ENCODE results near the gene FAM83F. TPM values are rescaled to one million over a fixed set of nuclear protein-coding genes. Genes with fewer than 3 reads are reported as not detected.

Gene FAM83F
- total and polyA plus RNA-seq, 2 donors (not counting 1 experiment from before 2014, with no cell fraction given) = not detected

- no peak for TF ChIP-seq CTCF (conservative IDR thresholded peaks at IDR 0.05 in 1 of 2, IDR thresholded peaks at IDR 0.05 in 1 of 2; ENCODE audit: low read depth in 1 of 2, low read length in 2 of 2)
- TF ChIP-seq EZH2 (IDR thresholded peaks at IDR 0.05; ENCODE audit: low read length, missing control alignments) = no peak
- Histone ChIP-seq H3K27me3 (ENCODE audit: control insufficient read depth, insufficient read depth, low read length) (peaks cover 16% of the 10 kb centered on the region), H3K4me1 (ENCODE audit: control insufficient read depth, extremely low read depth, insufficient read depth, low read length) (no peaks in the 10 kb centered on the region)
Measured at GRCh38 chr22:39970742-39971141, 24.0 kb upstream of the FAM83F start.

GRCh38 chr22:39972641-39973040 lies 22.1 kb upstream of the FAM83F start:
- Histone ChIP-seq H3K4me3 (replicated peaks in 1 of 4; ENCODE audit: control extremely low read depth in 1 of 4, insufficient read depth in 1 of 4, low read depth in 3 of 4, low read length in 4 of 4) (no peak overlapping the region), H3K79me2 (ENCODE audit: control insufficient read depth, insufficient read depth, low read length) (no peaks in the 10 kb centered on the region), H4K20me1 (ENCODE audit: control insufficient read depth, extremely low read depth, insufficient read depth, low read length) (no peaks in the 10 kb centered on the region), H3K36me3 (ENCODE audit: control insufficient read depth, insufficient read depth, low read length) (no peaks in the 10 kb centered on the region), H3K27ac (ENCODE audit: insufficient read depth, low read length) (no peak overlapping the region), H3K9ac (ENCODE audit: insufficient read depth, low read length) (no peak overlapping the region), H3K27me3 (ENCODE audit: control insufficient read depth, insufficient read depth, low read length) (peaks cover 16% of the 10 kb centered on the region), H3K9me3 (ENCODE audit: control insufficient read depth, insufficient read depth, low read depth, low read length) (no peaks in the 10 kb centered on the region), H3K4me2 (ENCODE audit: extremely low read depth, insufficient read depth, low read length) (no peak overlapping the region), H3K4me1 (ENCODE audit: control insufficient read depth, extremely low read depth, insufficient read depth, low read length) (no peaks in the 10 kb centered on the region), H2AFZ (ENCODE audit: low read length) (no peak overlapping the region)
- no peak for TF ChIP-seq CTCF (conservative IDR thresholded peaks at IDR 0.05 in 1 of 2, IDR thresholded peaks at IDR 0.05 in 1 of 2; ENCODE audit: low read depth in 1 of 2, low read length in 2 of 2)
- TF ChIP-seq EZH2 (IDR thresholded peaks at IDR 0.05; ENCODE audit: low read length, missing control alignments) = no peak
- DNase-seq (ENCODE audit: low read depth in 2 of 2) = no peak

More at GRCh38 chr22:39970742-39971141, 24.0 kb upstream of the FAM83F start:
- no peaks in the 10 kb centered on the region for H4K20me1 ChIP-seq (ENCODE audit: control insufficient read depth, extremely low read depth, insufficient read depth, low read length)
- DNase-seq (ENCODE audit: low read depth in 2 of 2) = no peak
- no peak overlapping the region for H3K4me3 ChIP-seq (replicated peaks in 1 of 4; ENCODE audit: control extremely low read depth in 1 of 4, insufficient read depth in 1 of 4, low read depth in 3 of 4, low read length in 4 of 4)
- H3K9ac ChIP-seq (ENCODE audit: insufficient read depth, low read length) = no peak overlapping the region
- no peaks in the 10 kb centered on the region for H3K79me2 ChIP-seq (ENCODE audit: control insufficient read depth, insufficient read depth, low read length)
- no peak overlapping the region for H2AFZ ChIP-seq (ENCODE audit: low read length)
- no peaks in the 10 kb centered on the region for H3K9me3 ChIP-seq (ENCODE audit: control insufficient read depth, insufficient read depth, low read depth, low read length)
- no peaks in the 10 kb centered on the region for H3K36me3 ChIP-seq (ENCODE audit: control insufficient read depth, insufficient read depth, low read length)
- H3K4me2 ChIP-seq (ENCODE audit: extremely low read depth, insufficient read depth, low read length) = no peak overlapping the region
- no peak overlapping the region for H3K27ac ChIP-seq (ENCODE audit: insufficient read depth, low read length)

- no peak overlapping the region for H3K27ac ChIP-seq (ENCODE audit: insufficient read depth, low read length)
- no peaks in the 10 kb centered on the region for H3K4me1 ChIP-seq (ENCODE audit: control insufficient read depth, extremely low read depth, insufficient read depth, low read length)
- DNase-seq (ENCODE audit: low read depth in 2 of 2) = no peak
- H3K4me2 ChIP-seq (ENCODE audit: extremely low read depth, insufficient read depth, low read length) = no peak overlapping the region
- peaks cover 10% of the 10 kb centered on the region for H3K27me3 ChIP-seq (ENCODE audit: control insufficient read depth, insufficient read depth, low read length)
- H3K36me3 ChIP-seq (ENCODE audit: control insufficient read depth, insufficient read depth, low read length) = no peaks in the 10 kb centered on the region
- no peaks in the 10 kb centered on the region for H4K20me1 ChIP-seq (ENCODE audit: control insufficient read depth, extremely low read depth, insufficient read depth, low read length)
- H3K79me2 ChIP-seq (ENCODE audit: control insufficient read depth, insufficient read depth, low read length) = no peaks in the 10 kb centered on the region
- no peaks in the 10 kb centered on the region for H3K9me3 ChIP-seq (ENCODE audit: control insufficient read depth, insufficient read depth, low read depth, low read length)
- no peak overlapping the region for H2AFZ ChIP-seq (ENCODE audit: low read length)
- H3K4me3 ChIP-seq (replicated peaks in 1 of 4; ENCODE audit: control extremely low read depth in 1 of 4, insufficient read depth in 1 of 4, low read depth in 3 of 4, low read length in 4 of 4) = no peak overlapping the region
- TF ChIP-seq CTCF (conservative IDR thresholded peaks at IDR 0.05 in 1 of 2, IDR thresholded peaks at IDR 0.05 in 1 of 2; ENCODE audit: low read depth in 1 of 2, low read length in 2 of 2) (no peak), EZH2 (IDR thresholded peaks at IDR 0.05; ENCODE audit: low read length, missing control alignments) (no peak)
- no peak overlapping the region for H3K9ac ChIP-seq (ENCODE audit: insufficient read depth, low read length)
Measured at GRCh38 chr22:39973656-39974055, 21.1 kb upstream of the FAM83F start.
